Esophagus muscularis mucosa (tissue), 4 donors: Measurements from ENCODE around the gene MB.

Experiments
- CTCF ChIP-seq, 3 experiments: fragments of 200-600 bp in 2 of 3; fragments of 450-650 bp in 1 of 3; sonication (generic) in 2 of 3; IDR thresholded peaks; one replicate each; pipeline ENCODE4 v1.5.1; 2017 to 2019; ENCODE audit warnings: antibody characterized with exemption in 3 of 3, mild to moderate bottlenecking in 2 of 3, moderate library complexity in 1 of 3
- EP300 ChIP-seq: sonication (generic); formaldehyde crosslinking; IDR thresholded peaks from one replicate; pipeline ENCODE4 v1.6.1; 2017; ENCODE audit warnings: antibody characterized with exemption
- POLR2AphosphoS5 ChIP-seq, 2 donors: sonication (generic); formaldehyde crosslinking; IDR thresholded peaks; one replicate each; pipeline ENCODE4 v1.6.1; 2017; ENCODE audit warnings: antibody characterized with exemption in 2 of 2

GRCh38 chr22:35560824-35561223 is 56.3 kb downstream of the MB start:
- TF ChIP-seq POLR2AphosphoS5 (IDR thresholded peaks at IDR 0.05) (no peak), CTCF (IDR thresholded peaks at IDR 0.05) (no peak), EP300 (no peak)
